HG03108 (cell line): ENCODE measurements around the gene FAM107A.
A peak's percentile ranks its signal among the peaks of the same experiment; 100 is the strongest.

ENCODE experiments used
- ATAC-seq: cut with Tn5 transposase; IDR thresholded peaks from one replicate; pipeline ENCODE4 v1.9.1; 2021; ENCODE audit warnings: moderate library complexity; ENCODE audit not compliant: unreplicated experiment

Gene FAM107A

DNA sequence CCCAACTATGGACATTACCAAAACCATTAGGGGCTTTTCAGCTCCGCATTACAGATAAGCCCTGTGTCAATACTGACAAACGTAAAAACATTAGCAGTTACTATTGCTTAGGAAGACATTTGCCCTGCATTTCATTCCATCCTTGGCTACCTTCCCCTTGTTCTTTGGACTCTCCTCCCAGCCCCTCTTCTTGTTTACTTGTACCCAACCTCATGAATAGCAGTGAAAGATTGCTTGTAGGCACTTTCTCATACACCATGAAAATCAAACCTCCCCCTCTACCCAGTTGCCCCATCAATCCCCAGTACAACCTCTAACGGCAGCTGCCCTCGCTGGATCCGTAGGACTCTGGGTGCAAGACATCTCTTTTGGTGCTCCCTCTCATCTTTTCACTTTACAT, 16.9 kb upstream of the FAM107A start:
- no peak for ATAC-seq

DNA sequence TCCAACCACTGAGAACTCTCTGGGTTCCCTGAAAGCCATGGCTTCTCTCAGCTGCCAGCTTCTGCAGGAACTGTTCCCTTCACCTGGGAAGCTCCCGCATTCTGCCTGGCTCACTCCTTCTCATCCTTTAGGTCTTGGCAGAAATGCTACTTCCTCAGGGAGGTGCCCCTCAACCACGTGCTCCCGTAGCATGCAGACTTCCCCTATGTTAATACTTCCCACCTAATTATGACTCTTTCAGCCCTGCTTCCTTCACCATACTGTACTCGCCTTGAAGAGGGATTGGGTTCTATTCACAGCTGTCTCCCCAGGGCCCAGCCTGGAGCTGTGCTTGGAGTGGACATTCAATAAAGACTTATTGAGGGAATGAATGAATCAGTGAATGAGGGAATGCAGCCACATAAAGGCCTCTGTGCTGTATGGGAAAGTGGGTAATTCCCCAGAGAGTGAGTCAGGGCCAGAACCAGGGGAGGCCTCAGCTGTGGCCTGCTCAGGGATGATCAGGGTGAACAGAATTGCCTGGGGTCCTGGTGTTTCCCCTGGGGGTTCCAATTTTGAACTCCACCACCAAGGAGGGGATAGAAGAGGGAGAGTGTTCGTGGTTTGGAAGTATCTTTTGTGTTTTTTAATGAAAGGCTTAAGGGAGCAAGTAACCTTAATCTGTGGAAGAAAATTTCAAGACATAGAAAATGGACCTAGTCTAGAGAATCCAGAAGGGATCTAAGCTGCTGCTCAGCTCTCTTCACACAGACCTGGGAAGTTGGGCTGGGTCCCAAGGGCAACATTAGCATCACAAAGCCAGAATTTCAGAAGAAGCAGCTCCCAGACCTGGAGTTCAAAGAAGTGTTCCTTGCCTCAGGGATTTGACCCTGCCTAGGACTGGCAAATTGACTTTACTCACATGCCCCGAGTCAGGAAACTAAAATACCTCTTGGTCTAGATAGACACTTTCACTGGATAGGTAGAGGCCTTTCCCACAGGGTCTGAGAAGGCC, 14.6 kb upstream of the FAM107A start:
- no peak for ATAC-seq

DNA sequence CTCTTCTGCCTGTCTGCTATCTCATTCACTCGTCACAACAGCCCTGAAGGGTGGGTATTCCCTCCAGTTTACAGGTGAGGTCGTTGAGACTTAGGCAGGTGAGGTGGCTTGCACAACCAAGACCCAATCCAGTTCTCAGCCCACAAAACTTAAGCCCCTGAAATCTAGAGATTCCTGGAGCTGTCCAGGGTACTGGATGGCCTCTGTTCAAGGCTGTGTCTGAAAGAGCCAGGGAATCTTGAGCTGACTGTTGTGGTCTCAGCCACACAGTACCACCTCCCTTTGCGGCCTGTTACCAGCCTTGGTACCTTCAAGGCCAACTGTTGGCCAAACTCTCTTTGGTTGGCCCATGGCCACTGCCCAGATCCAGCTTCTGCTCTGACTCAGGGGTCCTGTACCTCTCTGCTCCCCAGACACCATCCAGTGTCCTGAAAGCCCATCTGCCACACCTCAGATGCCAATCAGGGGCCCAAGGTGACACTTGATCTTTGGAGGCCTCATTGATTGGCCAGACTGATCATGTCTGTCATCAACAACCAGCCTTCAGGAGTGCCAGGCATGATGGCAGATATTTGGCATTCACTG, 10.9 kb upstream of the FAM107A start:
- no peak for ATAC-seq

DNA sequence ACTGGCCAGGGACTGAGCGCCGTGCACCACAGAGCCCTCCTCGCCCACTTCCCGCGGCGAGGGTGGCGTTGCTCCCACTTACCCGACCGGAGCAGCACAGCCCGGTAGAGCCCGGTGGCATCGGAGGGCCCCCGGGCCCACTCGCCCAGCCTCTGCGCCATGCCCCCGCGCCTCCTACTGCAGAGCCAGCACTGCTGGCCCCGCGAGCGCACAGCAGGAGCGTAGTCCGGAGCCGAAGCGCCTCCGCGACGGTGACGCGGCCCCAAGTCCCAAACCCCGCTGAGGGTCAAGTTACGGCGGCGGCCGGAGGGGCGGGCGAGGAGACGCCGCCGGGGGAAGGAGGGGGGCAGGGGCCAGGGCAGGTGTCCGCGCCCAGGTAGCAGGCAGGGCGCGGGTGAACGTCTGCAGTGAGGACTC, 9.6 kb upstream of the FAM107A start:
- ATAC-seq = no peak

DNA sequence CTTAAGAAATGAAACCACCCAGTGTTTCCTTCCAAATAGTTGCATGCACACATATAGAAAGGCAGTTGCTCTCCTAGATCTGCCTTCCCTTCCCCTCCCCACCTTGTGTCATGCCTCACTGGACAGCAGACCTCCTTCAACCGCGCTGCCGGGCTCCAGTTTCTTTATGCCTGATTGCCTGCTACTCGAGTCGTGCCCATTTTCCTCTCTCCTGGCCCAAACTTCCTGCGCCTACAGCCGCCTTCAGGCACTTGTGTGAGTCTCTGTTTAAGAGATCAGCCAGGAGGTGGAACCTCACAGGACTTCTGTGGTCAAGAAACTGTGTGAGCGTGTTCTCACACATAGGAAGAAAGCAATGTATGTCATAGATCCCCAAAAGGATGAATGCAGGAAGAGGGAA, 8.8 kb upstream of the FAM107A start:
- ATAC-seq = no peak

DNA sequence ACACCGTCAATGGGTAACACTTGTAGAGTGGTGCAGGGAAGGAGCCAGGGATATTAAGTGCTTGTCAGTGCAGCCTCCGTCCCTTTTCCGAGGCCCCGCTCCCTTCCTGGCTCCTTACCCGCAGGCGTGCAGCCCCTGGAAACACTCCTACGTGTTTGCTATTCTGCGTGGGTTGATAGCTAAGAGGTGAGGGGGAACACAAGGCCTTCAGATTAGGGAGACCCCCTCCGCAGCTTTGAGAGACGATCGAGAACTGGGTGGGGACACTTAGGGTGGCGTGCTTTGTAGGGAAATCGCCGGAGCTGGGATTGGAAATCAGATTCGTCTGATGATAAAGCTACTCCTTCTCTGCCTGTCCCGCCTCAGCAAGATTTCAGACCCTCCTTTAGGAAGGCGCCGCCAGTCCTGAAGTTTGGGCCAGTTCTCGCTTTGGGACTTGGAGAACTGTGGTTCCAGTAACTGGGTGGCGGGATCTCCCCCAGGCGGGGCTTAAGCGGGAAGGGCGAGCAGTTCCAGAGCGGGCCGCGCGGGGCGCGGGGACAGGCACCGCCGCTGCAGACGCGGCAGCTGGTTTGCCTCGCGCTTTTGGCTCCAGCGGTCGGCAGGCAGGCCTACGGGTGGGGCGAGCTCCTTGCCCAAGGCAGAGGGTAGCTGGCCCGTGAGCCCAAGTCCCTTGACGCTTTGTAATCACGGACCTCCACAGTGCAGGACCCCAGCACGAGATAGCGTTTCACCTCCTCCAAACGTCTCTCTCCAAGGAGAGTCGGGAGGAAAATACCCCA, 8.0 kb upstream of the FAM107A start:
- peak; percentile 69 for ATAC-seq

DNA sequence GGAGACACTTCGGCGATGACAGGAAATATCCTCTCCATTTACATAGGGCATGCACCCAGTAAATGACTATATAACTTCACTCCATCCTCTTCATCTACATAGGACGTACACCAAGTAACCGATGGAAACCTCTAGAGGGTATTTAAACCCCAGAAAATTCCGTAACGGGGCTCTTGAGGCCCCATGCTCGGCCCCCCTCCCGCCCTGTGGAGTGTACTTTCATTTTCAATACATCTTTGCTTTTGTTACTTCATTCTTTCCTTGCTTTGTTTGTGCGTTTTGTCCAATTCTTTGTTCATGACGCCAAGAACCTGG, 7.5 kb upstream of the FAM107A start:
- no peak for ATAC-seq

DNA sequence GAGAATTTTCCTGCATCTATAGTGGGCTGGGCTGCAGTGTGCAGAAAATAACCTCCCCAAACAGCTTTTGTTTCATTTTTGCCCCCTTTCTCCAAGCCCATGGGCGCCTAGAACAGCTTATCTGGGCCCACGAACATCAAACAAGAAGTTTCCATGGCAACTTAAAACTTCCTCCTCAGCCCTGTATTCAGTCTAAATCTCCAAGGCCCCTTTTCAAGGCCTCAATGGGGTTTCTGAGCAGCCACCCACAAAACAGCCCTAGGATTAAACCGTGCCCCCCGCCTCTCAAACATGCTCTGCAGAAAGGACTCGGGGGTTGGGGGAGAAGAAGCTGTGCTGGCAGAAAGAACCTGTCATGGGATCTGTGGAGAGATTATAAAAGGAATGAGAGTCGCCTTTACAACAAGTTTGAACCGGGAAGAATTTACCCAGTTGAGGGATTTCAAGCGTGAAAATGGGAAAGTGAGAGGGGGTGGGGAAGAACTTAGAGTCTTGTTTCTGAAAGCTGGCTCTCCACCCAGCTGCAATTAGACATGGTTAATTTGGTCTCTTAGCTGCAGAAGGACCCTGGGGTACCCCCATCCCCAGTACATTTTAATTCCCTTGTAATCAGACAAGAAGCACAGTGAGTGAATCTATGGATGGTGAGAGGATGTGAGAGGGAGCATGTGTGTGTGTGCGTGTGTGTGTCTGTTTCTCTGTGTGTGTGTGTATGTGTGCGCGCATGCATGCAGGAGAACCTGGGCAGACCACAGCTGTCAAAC, 4.3 kb upstream of the FAM107A start:
- no peak for ATAC-seq

DNA sequence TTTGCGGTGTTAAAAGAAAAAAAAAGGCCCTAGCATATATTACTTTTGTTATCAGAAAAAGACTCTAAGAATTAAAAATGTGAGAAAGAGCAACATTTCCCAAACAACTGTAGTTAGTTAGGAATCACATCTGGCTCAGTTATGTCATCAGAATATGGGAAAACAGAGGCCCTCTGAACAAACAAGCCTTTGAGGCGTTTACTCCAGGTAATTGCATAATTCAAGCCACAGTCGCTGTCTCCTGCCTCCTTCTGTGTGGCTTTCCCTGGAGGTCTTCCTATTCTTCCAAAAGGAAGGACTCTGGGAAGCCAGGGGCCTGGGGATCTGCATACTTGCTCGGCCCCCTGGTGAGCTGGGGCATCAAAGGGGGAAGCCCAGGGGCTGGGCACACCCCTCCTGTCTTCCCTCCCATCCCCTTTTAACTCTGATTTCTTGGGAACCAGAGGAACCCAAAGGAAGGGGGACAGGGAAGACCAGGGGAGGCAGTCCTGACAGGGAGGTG, 3.7 kb upstream of the FAM107A start:
- ATAC-seq = no peak

DNA sequence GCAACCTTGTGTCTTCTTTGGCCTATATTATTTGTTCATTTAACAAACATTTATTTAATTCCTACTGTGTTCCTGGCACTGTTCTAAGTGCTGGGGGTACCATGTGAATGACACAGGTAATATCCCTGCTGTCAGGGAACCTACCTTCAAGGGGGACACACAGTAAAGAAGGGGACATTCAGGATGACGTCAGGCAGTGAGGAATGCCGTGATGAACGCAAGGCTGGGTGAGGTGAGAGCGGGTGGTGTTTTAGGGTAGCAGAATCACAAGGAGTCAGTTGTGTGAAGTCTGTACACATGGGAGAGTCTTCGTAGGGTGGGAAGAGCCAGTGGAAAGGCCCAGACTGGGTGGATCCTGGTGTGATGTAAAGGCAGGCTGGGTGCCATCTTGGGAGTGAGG, 1.7 kb upstream of the FAM107A start:
- no peak for ATAC-seq

DNA sequence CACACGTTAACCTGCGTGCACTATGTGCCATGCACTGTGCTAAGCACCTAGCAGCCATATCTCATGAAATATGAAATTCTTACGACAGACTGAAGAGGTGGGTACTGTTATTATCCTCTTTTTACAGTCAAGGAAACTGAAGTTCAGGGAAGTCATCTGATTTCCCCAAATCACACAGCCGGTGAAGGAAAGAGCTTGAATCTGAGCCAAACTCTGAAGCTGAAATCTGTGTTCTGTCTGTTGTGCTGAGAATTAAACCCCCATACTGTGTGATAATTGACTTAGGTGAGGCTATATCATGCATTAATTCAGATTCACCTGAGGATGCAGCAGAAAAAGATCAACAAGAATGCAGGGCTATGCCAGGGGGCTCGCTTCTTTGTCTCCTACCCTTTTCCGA, 475 bp downstream of the FAM107A start:
- no peak for ATAC-seq

DNA sequence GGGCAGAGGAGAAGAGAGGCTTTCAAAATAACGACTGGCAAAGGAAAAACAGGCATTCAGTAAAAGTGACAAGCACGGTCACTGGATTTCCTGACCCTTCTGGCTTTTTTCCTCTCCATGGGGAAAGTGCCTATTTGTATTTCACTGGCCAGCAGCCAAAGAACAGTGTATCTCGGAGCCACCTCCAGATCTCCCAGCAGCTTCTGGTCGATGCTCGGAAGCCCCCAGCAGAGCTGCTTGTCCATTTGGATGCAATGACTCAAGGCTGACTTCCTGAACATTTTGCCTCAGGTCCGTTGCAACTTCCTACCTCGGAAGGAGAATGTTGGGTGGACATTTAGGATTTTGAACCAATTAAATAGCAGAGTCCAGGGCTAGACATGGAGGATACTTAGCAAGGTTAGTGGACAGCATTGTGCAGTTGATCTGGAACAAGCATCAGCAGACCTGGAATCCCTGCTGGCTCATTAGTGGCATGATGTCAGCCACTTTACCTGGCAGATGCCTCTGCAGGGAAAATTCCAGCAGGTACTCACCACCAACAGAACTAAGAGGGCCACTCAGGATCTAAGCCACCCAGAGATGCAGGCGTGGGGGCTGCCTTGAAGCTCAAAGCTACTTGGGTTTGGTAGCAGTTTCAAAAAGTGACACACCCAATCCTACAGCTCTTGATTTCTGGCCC, 1.1 kb downstream of the FAM107A start:
- ATAC-seq = no peak

DNA sequence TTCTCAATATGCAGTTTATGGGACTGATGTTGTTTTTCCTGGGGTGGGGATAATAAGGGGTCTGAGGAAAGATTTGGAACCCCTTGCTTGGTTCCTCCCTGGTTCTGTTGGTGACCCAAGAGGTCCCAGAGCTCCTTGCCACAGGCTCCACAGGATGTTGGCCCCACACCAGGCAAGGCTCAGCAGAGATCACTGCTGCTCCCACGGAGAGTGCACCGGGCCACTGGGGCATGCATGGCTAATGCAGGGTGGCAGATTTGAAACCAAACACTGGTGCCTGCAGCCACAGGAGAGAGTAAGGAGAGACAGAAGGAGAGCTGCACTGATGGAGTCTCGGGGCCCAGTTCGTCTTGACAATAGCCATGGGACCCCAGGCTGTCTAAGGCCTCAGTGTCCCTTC, 2.5 kb downstream of the FAM107A start:
- ATAC-seq = no peak

DNA sequence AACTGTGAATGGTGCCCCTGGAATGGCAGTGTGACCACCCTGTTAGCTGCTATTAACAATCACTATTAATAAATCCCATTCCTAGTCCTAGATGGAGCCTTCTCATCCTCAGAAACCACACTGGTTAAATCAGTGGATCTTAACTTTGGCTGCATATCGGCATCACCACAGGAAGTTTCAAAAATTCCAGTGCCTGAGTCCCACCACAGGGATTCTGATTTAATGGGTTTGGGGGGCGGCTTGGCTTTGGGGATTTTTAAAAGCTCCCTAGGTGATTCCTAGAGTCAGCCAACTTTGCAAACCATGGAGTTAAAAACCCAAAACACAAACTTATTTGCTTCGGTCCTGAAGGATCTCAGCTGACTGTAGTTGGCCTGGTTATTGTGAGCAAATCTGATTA, 3.1 kb downstream of the FAM107A start:
- ATAC-seq = no peak

DNA sequence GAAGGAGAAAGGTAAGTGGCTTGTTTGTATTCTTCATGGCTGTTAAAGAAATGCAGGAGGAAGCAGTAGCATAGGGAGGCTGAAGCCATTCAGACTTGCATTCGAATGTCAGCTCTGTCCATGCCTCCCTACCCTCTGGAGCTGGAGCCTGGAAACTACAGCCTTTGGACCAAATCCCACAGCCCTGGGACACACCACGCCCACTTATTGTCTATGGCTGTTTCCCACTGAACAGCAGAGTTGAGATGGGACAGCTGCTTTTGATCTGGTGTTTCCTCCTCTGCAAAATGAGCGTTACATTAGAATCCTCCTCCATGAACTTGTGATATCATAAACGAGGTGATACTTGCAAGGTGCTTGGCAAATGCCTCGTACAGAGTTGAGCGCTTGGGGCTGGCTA, 3.6 kb downstream of the FAM107A start:
- no peak for ATAC-seq

DNA sequence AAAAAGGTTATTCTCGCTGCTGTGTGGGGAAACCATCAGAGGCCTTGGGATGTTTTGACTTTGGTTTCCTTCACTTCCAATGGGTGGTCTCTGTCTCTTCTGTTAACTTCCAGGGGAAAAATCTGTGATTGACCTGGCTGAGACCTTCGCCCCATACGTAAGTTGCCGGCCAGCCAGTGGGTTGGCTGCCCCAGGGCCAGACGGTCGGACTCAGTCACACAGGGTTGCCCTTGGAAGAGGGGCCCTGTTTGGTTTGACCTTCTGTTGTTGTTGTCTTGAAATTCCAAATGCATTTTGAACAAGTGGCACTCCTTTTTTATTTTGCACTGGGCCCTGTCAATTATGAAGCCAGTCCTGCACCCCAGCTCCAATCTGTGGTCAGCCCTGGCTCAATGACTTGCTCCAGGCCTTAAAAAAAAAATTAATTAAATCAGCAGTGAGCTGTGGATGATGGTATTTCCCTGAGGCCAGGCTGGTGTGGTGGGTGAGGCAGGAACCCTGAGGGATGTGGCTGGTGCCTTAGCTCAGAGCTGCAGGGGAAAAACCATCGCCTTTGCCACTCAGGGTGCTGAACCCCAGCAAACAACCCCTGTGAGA, 4.5 kb downstream of the FAM107A start:
- no peak for ATAC-seq

DNA sequence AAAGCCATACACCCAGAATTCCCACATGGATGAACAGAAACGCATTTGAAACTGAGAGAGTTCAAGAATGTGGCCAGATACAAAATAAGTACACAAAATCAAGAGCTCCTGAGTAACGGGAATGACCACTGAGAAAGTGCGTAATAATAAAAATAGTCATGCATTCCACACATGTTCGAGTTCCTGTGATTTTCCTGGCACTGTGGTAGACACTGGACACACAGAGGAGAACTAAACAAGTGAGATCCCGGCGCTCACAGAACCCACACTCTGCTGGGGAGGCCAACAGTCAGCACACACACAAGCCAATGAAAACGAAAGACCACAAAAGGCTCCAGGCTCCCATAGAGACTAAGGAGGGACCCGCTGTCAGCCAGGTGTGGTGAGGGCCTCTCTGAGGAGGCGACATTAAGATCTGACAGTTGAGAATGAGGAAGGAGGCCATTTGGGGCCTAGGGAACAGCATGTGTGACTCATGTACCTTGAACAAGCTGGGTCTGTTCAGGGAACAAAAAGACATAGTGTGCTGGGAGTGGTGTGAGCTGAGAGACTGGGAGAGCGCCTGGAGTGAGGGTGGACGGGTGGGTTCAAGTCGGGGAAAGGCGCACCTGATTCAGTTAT, 5.1 kb downstream of the FAM107A start:
- ATAC-seq = no peak

DNA sequence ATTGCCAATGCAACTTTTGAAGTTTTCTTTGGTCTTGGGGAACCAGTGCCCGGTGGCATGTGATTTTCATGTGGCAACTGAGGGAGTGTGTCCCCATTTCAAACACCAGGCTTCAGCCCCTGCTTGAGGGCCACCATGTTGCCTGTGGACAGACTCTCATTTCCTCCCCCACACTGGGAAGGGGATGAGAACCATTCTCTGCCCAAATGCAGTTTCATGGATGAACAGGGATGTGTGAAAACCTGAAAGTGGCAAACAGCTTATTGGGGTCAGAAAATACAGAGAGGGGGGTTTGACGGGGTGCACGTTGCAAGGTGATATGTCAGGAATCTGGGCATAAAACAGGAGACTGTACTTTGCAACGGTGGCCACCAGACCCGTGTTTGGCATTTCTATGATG, 6.3 kb downstream of the FAM107A start:
- ATAC-seq = no peak

DNA sequence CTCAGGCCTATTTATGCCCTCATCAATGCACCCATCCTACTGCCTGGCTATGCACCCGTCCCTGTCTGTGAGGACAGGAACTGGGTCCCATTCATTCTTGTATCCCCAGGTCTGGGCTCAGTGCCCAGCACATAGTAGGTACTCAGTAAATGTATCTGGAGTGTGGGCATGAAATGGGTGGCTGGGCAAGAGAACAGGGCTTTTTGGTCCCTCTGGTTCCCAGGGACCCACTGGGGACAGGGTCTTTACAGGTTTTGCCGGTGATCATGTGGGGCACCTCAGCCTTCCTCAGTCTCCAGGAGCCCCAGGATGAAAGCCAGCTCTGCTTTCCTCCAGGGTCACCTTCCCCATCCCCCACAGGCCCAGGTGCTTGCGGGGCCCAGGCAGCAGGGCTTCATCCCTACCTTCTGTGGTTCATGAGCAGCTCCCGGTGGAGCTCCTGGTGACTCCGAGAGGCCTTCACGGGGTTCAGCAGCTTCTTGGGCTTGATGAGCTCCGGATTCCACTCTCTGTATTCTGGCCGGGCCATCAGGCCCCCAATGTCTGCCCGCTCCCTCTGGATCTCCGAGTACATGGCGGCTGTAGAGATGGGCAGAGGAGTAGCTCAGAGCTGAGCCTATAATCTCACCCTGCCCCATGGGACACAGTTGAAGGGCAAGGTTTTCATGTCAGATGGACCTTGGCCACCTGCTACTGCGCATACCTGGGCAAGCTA, 7.7 kb downstream of the FAM107A start:
- no peak for ATAC-seq
